Vagina (tissue), 2 donors: ENCODE results near the gene SNTN. TPM values are rescaled to one million over a fixed set of nuclear protein-coding genes. Genes with fewer than 3 reads are reported as not detected.

ENCODE experiments used
- DNase-seq, 2 donors: peaks; one replicate each; pipeline ENCODE4 v3.0.0-alpha.2; 2017; ENCODE audit errors: extremely low spot score in 2 of 2
- H3K27ac ChIP-seq: fragments of 200-600 bp; sonication (generic); one replicate; pipeline ENCODE4 v1.5.1; 2019
- H3K27me3 ChIP-seq: fragments of 200-600 bp; sonication (generic); one replicate; pipeline ENCODE4 v1.5.1; 2019
- H3K36me3 ChIP-seq, 2 donors: fragments of 200-600 bp; sonication (generic); one replicate each; pipeline ENCODE4 v1.5.1; 2017 to 2019
- H3K4me1 ChIP-seq: fragments of 200-600 bp; sonication (generic); one replicate; pipeline ENCODE4 v1.5.1; 2019
- H3K4me3 ChIP-seq, 2 donors: fragments of 200-600 bp; sonication (generic); 1 replicate in 1 of 2; 2 replicates in 1 of 2; pipeline ENCODE4 v1.5.1; 2016 to 2019
- H3K9me3 ChIP-seq: fragments of 200-600 bp; sonication (generic); one replicate; pipeline ENCODE4 v1.5.1; 2019
- POLR2A ChIP-seq, 2 donors: fragments of 450-650 bp; IDR thresholded peaks; one replicate each; pipeline ENCODE4 v1.6.1; 2017; ENCODE audit warnings: antibody characterized with exemption in 2 of 2, mild to moderate bottlenecking in 2 of 2, moderate library complexity in 2 of 2
- POLR2AphosphoS5 ChIP-seq, 2 donors: sonication (generic); formaldehyde crosslinking; IDR thresholded peaks; one replicate each; pipeline ENCODE4 v1.9.0; 2017; ENCODE audit warnings: antibody characterized with exemption in 2 of 2, mild to moderate bottlenecking in 2 of 2, low read depth in 1 of 2; ENCODE audit not compliant: insufficient read depth in 1 of 2
- intact Hi-C: fragments of 100-400 bp; cut with DNase I; formaldehyde crosslinking; loops from one replicate; pipeline ENCODE4 v1.15.1; 2023
- total RNA-seq: library from RNA; depleted of rRNA; stranded (reverse); fragments of >200 nt; gene quantifications from one replicate; pipeline ENCODE4 v1.2.3, GENCODE V29; 2016
- TF ChIP-seq, protein P1 (sequence below), 3 experiments: fragments of 450-650 bp in 2 of 3; fragments of 200-600 bp in 1 of 3; sonication (generic) in 1 of 3; IDR thresholded peaks; one replicate each; pipeline ENCODE4 v1.5.1; 2017 to 2019; ENCODE audit warnings: antibody characterized with exemption in 3 of 3, mild to moderate bottlenecking in 2 of 3, moderate library complexity in 2 of 3

The SNTN gene
- total RNA-seq, 1 donor from 2014 or later: not detected

DNA sequence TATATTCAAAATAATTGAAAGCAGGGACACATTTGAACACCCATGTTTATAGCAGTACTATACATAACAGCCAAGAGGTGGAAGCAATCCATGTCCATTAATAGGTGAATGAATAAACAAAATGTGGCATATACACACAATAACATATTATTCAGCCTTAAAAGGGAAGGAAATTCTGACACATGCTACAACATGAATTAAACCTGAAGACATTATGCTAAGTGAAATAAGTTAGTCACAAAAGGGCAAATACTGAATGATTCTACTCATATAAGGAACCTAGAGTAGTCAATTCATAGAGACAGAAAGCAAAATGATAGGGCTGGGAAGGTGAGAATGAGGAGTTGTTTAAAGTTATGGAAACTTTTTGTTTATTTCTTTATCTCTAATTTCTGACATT is 40.9 kb downstream of the SNTN start:
- intact Hi-C loops: no loop called here
- Histone ChIP-seq H3K36me3 (no peaks in the 10 kb centered on the region), H3K4me1 (no peaks in the 10 kb centered on the region), H3K27me3 (no peaks in the 10 kb centered on the region), H3K9me3 (no peaks in the 10 kb centered on the region), H3K27ac (no peak overlapping the region), H3K4me3 (no peak overlapping the region)
- no peak for DNase-seq
- TF ChIP-seq, protein P1, sequence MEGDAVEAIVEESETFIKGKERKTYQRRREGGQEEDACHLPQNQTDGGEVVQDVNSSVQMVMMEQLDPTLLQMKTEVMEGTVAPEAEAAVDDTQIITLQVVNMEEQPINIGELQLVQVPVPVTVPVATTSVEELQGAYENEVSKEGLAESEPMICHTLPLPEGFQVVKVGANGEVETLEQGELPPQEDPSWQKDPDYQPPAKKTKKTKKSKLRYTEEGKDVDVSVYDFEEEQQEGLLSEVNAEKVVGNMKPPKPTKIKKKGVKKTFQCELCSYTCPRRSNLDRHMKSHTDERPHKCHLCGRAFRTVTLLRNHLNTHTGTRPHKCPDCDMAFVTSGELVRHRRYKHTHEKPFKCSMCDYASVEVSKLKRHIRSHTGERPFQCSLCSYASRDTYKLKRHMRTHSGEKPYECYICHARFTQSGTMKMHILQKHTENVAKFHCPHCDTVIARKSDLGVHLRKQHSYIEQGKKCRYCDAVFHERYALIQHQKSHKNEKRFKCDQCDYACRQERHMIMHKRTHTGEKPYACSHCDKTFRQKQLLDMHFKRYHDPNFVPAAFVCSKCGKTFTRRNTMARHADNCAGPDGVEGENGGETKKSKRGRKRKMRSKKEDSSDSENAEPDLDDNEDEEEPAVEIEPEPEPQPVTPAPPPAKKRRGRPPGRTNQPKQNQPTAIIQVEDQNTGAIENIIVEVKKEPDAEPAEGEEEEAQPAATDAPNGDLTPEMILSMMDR (IDR thresholded peaks at IDR 0.05): no peak
- TF ChIP-seq POLR2A (IDR thresholded peaks at IDR 0.05): no peak
- no peak for TF ChIP-seq POLR2AphosphoS5 (IDR thresholded peaks at IDR 0.05; ENCODE audit: insufficient read depth in 1 of 2, low read depth in 1 of 2)

DNA sequence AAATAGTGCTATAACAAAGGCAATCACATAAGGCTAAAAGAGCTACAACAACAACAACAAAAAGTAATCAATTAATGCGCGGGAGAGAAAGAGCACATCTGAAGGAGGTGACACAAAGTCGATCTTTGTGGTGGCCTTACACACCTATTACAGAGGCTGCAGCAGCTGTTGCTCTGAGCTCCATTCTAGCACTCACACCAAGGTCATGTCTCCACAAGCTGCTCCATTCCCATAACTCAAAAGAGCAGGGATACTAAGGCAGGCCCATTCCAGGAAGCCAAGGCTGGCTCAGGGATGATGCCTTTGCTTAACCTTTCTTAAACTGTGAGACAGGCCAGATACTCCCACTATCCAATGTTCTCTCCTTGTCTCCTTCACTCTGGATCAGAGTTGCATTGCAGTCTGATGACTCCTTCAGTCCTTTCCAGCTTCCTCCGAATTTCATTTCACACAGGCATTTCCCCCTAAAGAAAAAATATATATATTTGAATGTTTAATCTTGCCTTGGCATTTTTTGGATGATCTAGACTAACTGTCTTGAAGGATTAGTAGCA is 52.7 kb downstream of the SNTN start:
- H3K27ac ChIP-seq: no peak overlapping the region
- no peaks in the 10 kb centered on the region for H3K9me3 ChIP-seq
- H3K36me3 ChIP-seq: no peaks in the 10 kb centered on the region
- TF ChIP-seq, protein P1 (IDR thresholded peaks at IDR 0.05): no peak
- TF ChIP-seq POLR2A (IDR thresholded peaks at IDR 0.05) (no peak), POLR2AphosphoS5 (IDR thresholded peaks at IDR 0.05; ENCODE audit: insufficient read depth in 1 of 2, low read depth in 1 of 2) (no peak)
- no peak for DNase-seq
- H3K27me3 ChIP-seq: no peaks in the 10 kb centered on the region
- H3K4me1 ChIP-seq: no peaks in the 10 kb centered on the region
- H3K4me3 ChIP-seq: no peak overlapping the region
- intact Hi-C loops: no loop called here

DNA sequence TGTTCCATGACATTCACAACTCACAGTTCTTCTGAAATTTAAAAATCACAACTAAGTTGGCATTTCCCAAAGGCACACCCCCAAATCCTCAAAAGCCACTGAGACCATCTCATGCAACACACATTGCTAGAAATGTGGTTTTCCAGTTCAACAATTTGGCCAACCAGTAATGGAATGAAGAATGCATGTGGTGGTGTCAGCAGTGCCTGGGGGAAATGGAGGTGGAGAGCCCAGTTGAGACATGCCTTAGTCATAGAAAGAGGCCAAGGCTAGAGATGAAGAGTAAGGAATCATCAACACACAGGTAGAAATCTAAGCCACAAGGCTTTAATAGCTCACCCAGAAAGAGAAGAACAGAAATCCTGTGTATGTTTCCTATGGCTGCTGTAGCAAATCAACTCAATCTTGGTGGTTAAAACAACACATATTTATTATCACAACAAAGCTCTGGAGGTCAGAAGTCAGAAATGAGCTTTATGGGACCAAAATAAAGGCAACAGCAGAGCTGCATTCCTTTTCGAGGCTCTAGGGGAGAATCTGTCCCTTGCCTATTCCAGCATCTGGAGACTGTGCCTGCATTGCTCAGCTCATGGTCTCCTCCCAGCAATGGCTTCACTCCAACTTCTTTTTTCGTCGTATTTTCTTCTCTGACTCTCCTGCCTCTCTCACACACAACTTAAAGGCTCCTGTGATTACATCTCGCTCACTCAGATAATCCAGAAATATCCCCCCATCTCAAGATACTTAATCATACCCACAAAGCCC is 54.0 kb downstream of the SNTN start:
- H3K9me3 ChIP-seq: no peaks in the 10 kb centered on the region
- H3K27me3 ChIP-seq: no peaks in the 10 kb centered on the region
- H3K27ac ChIP-seq: no peak overlapping the region
- H3K4me3 ChIP-seq: no peak overlapping the region
- no peak for TF ChIP-seq POLR2A (IDR thresholded peaks at IDR 0.05)
- TF ChIP-seq POLR2AphosphoS5 (IDR thresholded peaks at IDR 0.05; ENCODE audit: insufficient read depth in 1 of 2, low read depth in 1 of 2): no peak
- TF ChIP-seq, protein P1 (IDR thresholded peaks at IDR 0.05): no peak
- no peaks in the 10 kb centered on the region for H3K4me1 ChIP-seq
- DNase-seq: no peak
- no peaks in the 10 kb centered on the region for H3K36me3 ChIP-seq
- intact Hi-C loops: no loop called here

DNA sequence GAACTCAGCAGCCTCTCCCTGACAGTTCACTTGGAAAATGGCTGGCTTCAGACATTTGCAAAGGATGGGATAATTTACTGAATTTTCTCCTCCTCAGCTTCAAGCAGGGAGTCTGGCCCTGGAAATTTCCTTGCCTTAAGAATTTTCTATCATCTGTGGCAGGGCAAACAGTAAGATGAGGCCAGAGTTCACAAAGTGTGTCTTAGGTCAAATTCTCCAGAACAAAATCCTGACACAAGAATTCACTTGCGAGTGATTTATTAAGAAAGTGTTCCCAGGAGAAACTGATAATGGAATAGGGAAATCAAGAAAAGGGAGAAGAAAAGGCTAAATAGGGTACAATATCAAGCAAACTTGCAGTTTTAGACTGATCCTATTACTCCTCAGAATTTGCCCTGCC is 55.3 kb downstream of the SNTN start:
- no peaks in the 10 kb centered on the region for H3K4me1 ChIP-seq
- H3K27me3 ChIP-seq: no peaks in the 10 kb centered on the region
- no peaks in the 10 kb centered on the region for H3K36me3 ChIP-seq
- intact Hi-C loops: no loop called here
- TF ChIP-seq POLR2AphosphoS5 (IDR thresholded peaks at IDR 0.05; ENCODE audit: insufficient read depth in 1 of 2, low read depth in 1 of 2) (no peak), POLR2A (IDR thresholded peaks at IDR 0.05) (no peak)
- TF ChIP-seq, protein P1 (IDR thresholded peaks at IDR 0.05): no peak
- no peak overlapping the region for H3K4me3 ChIP-seq
- H3K27ac ChIP-seq: no peak overlapping the region
- H3K9me3 ChIP-seq: no peaks in the 10 kb centered on the region
- no peak for DNase-seq

DNA sequence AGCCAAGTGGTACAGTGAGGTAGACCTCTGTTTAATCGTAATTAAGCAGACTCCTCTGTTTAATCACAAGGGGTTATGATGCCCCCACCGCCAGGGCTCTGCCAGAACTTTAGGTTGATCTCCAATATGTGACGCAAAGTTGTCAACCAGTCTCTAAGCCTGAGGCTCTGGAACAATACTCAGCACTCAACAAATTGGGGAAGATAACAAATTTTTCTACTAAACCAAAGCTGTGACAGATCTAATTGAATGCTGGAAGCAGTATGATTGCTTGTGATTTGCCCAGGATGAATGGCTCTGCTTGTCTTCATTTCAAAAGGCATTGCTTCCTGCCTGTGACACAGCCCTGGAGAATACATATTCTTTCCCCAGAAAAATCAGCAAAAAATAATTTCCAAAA is 57.1 kb downstream of the SNTN start:
- no peak for TF ChIP-seq POLR2A (IDR thresholded peaks at IDR 0.05)
- TF ChIP-seq, protein P1 (IDR thresholded peaks at IDR 0.05): no peak
- TF ChIP-seq POLR2AphosphoS5 (IDR thresholded peaks at IDR 0.05; ENCODE audit: insufficient read depth in 1 of 2, low read depth in 1 of 2): no peak
- H3K9me3 ChIP-seq: no peaks in the 10 kb centered on the region
- no peak overlapping the region for H3K27ac ChIP-seq
- H3K4me3 ChIP-seq: no peak overlapping the region
- no peak for DNase-seq
- no peaks in the 10 kb centered on the region for H3K36me3 ChIP-seq
- intact Hi-C loops: no loop called here
- no peaks in the 10 kb centered on the region for H3K27me3 ChIP-seq
- no peaks in the 10 kb centered on the region for H3K4me1 ChIP-seq
